HG03558 (cell line): ENCODE data around the gene VTN.

Experiments used
- ATAC-seq: cut with Tn5 transposase; IDR thresholded peaks from one replicate; pipeline ENCODE4 v1.9.1; 2021; ENCODE audit warnings: moderate number of reproducible peaks; ENCODE audit not compliant: unreplicated experiment; ENCODE audit errors: extremely low read depth

VTN gene

DNA sequence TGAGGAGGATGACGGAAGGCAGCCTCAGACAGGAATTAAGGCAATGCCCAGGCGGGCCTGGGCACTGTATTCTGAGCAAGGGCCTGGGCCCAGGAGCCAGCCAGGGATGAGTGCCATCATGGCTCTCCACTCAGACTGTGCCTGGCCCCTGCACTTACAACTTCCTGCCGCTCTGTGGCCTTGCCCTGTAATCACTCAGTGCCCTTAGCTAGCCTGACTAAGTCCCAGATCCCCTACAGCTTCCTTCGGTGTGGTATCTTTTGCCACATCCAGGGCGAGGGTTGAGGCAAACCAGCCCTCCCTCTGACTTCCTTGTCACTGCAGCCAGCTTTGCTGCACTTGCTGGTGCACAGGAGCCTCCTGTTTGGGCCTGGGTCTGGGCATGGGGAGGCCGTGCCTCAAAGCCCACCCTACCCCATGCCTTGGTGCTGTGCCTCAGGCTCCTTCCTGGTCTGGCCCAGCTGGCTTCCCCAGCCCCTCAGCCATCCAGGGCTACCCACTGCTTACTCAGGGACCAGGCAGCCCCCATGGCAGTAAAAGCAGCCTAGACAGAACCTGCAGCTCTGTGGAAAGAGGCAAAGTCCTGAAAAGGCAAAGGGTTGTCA is 26.6 kb upstream of the VTN start:
- no peak for ATAC-seq

DNA sequence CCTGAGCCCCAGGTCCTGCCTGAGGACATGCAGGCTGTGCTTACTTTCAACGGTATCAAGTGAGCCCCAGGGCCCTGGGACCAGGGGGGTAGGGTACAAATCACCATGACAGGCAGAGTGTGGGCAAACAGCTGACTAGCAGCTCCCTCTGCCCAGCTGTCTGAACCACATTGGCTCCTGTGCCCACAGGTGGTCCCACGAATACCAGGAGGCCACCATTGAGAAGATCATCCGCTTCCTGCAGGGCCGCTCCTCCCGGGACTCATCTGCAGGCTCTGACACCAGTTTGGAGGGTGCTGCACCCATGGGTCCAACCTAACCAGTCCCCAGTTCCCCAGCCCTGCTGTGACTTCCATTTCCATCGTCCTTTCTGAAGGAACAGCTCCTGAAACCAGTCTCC is 25.9 kb upstream of the VTN start:
- no peak for ATAC-seq

DNA sequence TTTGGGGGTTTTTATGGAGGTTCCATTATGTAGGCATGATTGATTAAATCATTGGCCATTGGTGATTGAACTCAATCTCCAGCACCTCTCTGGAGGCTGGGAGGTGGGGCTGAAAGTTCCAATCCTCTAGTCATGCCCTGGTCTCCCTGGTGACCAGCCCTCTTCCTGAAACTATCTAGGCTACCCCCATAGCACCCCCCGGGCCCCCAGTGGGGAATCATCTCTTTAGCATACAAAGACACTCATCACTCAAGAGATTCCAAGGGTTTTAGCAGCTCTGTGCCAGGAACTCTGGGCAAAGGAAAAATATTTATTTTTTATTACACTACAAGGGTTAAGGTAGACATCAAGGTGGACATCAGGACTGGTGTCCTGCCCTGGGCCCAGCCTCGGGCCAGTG is 25.3 kb upstream of the VTN start:
- no peak for ATAC-seq

DNA sequence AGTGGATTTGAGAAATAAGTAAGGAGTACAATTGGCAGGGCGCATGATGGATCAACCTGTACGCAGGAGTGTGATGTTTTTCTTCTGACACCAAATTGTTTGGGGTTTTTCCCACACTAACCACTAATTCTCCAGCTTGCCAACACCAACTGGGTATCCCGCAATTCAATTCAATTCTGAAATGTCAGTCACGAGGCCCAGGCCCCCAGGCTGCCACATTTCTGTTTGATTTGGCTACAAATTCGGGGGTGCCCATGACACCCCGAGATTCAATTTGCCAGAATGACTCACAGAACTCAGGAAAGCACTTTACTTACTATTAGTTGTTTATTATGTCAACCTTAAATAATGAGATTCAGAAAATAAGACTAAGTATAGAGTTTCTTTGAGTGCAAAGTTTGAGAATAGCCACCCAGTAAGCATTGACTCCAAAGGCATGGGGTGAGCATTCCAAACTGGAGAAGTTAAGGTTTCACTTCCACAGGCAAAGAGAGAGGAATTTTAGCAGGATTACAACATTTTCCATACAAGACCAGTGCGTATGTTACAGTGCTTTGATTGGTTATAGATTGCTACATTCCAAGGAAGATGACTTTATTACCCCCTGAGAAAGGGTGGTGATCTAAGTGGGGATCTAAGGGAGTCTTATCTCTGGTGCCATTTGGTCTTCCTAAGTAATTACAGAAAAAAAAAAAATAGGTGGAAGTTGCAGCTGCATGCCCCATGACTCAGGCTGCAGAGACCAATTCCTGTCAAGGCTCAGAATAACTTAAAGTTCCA is 24.4 kb upstream of the VTN start:
- ATAC-seq, result no peak

DNA sequence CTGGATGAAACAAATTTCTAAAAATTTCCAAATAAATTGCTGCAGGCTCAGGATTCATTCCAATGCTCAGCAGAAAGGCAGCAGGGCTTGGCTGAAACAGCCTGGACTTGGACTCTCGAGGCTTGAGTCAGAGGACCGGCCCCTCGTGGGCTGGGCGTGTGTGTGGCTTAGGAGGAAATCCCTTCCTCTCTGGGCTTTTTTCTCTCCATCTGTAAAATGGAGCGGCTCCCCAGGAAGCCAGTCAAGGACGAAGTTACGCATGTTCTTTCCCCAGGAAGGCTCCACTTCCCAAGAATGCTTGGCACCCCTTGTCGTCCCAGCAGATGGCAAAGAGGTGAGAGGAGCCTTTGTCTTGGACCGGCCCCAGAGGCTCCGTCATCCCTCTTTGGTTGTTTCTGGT is 22.4 kb upstream of the VTN start:
- ATAC-seq, result no peak

DNA sequence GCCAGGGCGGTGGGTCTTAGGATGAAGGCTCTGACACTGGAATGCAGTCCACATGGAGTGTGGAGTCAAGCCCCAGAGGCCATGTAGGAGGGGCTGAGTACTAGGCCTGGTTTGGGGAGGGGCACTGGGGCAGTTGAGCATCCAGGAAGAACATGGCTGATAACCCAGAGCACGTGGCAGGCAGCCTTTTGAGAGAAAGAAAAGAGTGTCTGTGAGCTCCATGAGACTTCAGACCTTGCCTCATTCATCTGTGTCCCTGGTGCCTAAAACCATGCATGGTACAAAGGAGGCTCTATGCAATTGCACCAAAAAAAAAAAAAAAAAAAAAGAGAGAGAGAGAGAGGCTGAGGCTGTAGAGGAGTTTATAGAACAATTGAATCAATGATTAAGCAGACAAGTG is 21.3 kb upstream of the VTN start:
- ATAC-seq, result no peak

DNA sequence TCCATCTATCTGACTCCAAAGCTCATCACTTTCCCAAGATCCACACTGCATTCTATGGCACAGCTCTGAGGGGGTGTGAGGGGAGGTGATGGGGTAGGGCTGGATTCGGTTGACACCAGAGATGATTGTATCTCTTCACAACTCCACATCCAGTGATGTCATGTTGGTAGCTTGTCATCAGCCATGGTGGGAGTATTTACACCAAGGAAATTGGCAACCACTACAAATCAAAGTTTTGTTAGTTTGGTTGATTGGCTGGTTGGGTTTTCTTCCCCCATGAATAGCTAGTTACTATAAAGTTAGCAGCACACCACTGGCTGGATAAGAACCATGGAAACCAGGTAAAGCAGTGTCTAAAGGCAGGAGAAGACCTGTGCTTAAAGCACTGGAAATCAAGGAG is 20.9 kb upstream of the VTN start:
- ATAC-seq, result no peak

DNA sequence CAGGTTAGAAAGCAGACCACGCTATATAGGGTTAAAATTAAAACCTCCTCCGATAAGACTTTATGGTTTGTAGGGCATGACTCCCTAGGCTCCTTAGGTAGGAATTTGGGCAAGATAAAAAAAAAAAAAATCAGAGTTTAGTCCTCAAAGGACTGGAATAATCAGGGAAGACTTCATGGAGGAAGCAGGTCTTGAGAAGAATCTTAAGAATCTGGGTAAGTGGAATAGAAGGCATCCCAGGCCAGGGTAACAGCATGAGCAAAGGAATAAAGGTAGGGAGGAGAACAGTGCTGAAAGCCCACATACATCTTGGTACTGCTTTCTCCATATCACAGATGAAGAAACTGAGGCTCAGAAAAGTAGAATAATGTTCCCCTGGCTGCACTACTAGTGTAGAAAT is 20.5 kb upstream of the VTN start:
- no peak for ATAC-seq

DNA sequence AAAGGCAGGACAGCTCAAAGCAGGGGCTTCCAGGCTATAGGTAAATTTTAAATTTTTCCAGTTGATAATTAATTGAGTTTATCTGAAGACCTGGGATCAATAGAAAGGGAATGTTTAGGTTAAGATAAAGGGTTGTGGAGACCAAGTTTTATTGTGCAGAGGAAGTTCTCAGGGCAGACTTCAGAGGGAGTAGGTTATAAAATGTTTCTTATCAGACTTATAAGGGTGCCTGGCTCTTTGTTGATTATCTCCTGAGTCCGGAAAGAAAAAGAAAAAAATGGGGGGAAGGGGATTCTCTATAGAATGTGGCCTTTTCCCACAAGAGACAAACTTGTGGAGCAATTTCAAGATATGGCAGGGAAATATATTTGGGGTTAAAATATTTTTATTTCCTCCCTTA is 20.0 kb upstream of the VTN start:
- no peak for ATAC-seq

DNA sequence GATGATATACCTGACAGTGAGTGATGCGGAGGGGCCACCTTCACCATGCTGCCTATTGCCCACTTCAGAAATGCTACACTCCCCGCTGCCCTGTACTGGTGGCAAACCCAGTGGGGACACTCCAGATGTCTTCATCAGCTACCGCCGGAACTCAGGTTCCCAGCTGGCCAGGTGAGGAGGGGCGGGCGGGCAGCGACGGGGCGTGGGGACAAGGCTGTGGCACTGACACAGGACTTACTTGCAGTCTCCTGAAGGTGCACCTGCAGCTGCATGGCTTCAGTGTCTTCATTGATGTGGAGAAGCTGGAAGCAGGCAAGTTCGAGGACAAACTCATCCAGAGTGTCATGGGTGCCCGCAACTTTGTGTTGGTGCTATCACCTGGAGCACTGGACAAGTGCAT is 18.0 kb upstream of the VTN start:
- no peak for ATAC-seq

DNA sequence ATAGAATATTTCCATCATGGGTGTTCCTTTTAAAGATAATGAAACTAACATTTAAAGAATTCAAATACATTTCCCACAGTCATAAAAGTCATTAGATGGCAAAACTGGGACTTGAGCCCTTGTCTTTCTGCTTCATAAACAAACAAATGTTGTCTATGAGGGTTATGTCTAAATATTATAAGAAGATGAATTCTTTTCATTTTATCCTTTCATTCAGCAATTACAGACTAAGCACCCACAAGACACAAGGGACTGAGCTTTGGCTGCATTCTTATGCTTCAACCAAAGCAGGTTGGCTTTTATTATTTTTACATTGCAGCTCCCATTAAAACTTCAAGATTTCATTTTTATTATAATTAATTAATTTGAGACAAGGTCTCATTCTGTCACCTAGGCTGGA is 16.3 kb upstream of the VTN start:
- ATAC-seq, result no peak

DNA sequence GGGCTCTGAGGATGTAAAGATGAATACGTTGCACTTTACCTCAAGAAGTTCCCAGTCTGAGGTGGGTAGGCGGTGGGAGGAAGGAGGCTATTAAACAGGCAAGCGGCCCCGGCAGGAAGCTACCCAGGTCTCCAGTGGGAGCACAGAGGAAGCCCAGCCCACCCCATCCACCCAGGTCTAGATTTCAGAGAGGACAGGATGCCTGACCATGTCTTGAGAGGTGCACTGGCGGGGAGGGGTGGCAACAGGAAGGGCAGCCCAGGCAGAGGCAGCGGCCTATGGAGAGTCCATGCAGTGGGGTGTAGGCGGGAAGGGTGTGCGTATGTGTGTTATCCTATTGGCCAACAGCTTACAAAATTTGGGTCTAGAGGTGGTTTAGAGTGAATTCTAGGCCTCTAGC is 15.3 kb upstream of the VTN start:
- no peak for ATAC-seq

DNA sequence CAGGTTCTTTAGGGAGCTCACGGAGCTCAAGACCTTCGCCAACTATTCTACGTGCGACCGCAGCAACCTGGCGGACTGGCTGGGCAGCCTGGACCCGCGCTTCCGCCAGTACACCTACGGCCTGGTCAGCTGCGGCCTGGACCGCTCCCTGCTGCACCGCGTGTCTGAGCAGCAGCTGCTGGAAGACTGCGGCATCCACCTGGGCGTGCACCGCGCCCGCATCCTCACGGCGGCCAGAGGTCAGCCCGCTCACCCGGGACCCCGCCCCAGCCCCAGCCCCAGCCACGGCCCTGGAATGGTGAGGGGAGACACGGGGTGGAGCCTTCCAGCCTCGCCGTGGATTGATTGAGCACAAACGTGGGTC is 14.9 kb upstream of the VTN start:
- ATAC-seq, result no peak

DNA sequence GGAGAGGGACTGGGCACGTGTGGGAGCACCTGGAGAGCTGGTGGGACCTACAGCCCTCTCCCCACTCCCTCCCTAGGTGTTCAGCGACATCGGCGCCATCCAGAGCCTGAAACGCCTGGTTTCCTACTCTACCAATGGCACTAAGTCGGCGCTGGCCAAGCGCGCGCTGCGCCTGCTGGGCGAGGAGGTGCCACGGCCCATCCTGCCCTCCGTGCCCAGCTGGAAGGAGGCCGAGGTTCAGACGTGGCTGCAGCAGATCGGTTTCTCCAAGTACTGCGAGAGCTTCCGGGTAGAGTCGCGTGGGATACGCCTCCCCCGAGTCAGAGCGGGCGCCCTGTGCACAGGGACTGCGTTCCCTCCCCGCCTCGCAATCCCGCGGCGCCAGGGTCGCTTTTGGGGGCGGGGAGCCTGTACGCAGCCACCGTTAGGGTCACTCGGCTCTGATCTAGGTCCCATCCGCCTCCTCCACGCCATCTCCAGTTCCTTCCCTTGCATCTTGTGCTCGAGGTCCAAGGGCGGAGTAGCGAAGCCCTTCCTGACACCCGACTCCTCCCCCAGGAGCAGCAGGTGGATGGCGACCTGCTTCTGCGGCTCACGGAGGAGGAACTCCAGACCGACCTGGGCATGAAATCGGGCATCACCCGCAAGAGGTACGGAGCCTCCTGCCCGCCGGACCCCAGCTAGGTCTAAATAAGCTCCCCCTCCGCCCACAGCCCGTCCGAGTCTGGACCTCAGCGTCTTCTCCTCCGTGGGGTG is 14.4 kb upstream of the VTN start:
- ATAC-seq, result no peak

DNA sequence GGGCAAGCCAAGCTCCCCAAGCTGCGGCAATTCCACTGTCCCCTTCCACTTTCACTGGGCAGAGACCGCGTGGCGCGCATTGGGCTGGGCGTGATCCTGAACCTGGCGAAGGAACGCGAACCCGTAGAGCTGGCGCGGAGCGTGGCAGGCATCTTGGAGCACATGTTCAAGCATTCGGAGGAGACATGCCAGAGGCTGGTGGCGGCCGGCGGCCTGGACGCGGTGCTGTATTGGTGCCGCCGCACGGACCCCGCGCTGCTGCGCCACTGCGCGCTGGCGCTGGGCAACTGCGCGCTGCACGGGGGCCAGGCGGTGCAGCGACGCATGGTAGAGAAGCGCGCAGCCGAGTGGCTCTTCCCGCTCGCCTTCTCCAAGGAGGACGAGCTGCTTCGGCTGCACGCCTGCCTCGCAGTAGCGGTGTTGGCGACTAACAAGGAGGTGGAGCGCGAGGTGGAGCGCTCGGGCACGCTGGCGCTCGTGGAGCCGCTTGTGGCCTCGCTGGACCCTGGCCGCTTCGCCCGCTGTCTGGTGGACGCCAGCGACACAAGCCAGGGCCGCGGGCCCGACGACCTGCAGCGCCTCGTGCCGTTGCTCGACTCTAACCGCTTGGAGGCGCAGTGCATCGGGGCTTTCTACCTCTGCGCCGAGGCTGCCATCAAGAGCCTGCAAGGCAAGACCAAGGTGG is 11.2 kb upstream of the VTN start:
- ATAC-seq, result no peak

DNA sequence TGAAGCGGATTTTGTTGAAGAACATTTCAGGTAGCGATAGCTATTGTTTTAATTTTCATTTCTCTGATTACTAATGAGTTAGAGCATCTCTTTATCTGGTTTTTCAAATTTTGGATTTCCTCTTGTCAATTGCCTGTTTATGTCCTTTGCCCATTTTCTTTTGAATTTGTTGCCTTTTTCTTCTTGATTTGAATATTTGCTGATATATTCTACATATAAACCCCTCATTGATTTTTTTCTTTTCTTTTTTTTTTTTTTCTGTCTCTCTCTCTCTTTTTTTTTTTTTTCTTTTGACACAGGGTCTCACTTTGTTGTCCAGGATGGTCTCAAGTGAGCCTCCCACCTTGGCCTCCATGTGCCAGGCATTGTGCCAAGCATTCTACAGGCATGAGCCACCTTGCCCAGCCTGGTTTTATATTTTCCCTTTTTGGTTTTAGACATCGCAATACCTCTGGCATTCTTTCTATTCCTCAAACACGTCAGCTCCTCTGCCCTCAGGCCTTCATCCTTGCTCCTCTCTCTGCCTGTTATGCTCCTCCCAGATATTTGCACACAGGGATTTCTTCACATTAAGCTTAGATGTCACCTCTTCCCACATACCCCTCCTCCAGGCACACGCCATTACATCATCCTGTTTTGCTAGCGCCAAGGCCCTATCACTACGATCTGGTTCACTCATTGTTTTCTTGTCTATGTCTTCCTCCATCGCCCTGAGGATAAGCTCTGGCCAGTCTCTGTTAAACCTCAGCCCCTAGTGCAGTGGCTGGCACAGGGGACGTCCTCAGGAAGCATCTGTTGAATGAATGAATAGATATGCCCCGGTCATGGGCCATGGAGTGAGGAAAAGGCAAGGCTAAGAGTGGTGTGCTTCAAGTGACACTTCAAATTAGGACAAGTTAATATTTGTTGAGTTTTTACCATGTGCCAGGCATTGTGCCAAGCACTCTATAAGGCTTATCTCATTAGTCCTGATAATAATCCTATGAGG is 10.0 kb upstream of the VTN start:
- ATAC-seq, result no peak

DNA sequence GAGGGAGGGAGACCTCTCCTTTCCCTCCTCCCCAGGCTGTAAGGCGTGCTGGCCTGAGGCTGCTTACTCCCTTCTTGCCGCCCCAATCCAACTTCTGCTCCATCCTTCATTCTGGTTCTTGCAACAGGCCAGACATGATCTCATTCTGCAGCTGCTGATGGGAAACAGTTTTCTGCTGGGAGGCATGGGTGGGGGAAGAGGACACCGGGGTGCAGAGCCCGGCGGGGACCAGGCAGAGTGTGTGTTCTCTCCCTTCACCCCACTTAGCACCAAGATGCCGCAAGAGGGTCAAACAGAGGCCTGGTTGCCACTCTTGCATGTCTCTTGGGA is 2.8 kb upstream of the VTN start:
- ATAC-seq, result no peak

DNA sequence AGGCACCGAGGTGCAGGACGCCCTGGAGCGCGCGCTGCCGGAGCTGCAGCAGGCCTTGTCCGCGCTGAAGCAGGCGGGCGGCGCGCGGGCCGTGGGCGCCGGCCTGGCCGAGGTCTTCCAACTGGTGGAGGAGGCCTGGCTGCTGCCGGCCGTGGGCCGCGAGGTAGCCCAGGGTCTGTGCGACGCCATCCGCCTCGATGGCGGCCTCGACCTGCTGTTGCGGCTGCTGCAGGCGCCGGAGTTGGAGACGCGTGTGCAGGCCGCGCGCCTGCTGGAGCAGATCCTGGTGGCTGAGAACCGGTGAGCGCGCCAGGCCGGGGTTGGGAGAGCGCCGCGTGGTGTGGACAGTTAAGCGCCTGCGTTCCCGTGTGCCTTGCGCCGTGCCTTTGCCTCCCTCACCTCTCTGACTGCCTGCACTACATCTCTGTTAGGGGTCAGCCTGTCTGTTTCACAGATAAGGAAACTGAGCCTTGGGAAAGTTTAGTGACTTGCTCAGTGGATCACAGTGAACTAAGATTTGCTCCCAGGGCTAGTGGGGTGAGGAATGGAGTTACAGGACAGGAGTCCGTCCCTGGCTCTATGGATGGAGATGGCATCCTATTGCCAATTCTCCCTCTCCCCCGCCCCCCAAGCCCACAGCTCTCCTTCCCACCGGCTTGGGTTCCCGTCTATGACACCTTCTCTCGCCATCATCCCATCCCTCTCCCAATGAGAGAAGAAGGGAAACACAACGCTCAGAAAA is 2.3 kb upstream of the VTN start:
- no peak for ATAC-seq
